Epithelial cell of esophagus (primary cell): Measurements from ENCODE around the gene CENPL.

Experiments
- DNase-seq: peaks from one replicate; pipeline ENCODE4 v3.0.0; 2010; ENCODE audit warnings: low read depth
- H3K4me3 ChIP-seq: 2 replicates; pipeline ENCODE4 v1.5.1; 2011; ENCODE audit warnings: mild to moderate bottlenecking, low read length, control low read depth
- CTCF ChIP-seq: IDR thresholded peaks from 2 replicates; pipeline ENCODE4 v1.5.1; 2011; ENCODE audit warnings: low read depth, mild to moderate bottlenecking, low read length, control low read depth, inconsistent platforms; ENCODE audit not compliant: insufficient read depth; ENCODE audit errors: missing control alignments

The CENPL gene

GRCh38 chr1:173856903-173857302 is 32.2 kb upstream of the CENPL start:
- no peak for DNase-seq
- H3K4me3 ChIP-seq = no peak overlapping the region
- TF ChIP-seq CTCF = no peak

GRCh38 chr1:173856014-173856413 is 31.3 kb upstream of the CENPL start:
- no peak for TF ChIP-seq CTCF
- DNase-seq = no peak
- H3K4me3 ChIP-seq = no peak overlapping the region

GRCh38 chr1:173853074-173853473 is 28.4 kb upstream of the CENPL start:
- H3K4me3 ChIP-seq = no peak overlapping the region
- TF ChIP-seq CTCF = no peak
- DNase-seq = peak; percentile 68

- no peak for DNase-seq
- H3K4me3 ChIP-seq = no peak overlapping the region
- TF ChIP-seq CTCF = no peak
Measured at GRCh38 chr1:173852105-173852504, 27.4 kb upstream of the CENPL start.

GRCh38 chr1:173832748-173833147 is 8.1 kb upstream of the CENPL start:
- no peak overlapping the region for H3K4me3 ChIP-seq
- TF ChIP-seq CTCF = no peak
- DNase-seq = no peak

GRCh38 chr1:173827611-173828010 is 2.9 kb upstream of the CENPL start:
- TF ChIP-seq CTCF = no peak
- no peak for DNase-seq
- H3K4me3 ChIP-seq = no peak overlapping the region

GRCh38 chr1:173823781-173824314 is 835 bp downstream of the CENPL start:
- peak; percentile 57 for DNase-seq
- TF ChIP-seq CTCF = no peak
- H3K4me3 ChIP-seq = peak overlapping the region; percentile 97
